Heart right ventricle (tissue), 16 donors: ENCODE results near the gene FBXO21. TPM values are rescaled to one million over a fixed set of nuclear protein-coding genes. Genes with fewer than 3 reads are reported as not detected.
"Not testable (repeated sequence)": the region's sequence is repeated elsewhere in the genome, so short reads cannot be mapped to it uniquely, and the experiment has no call there.

Experiments used
- ATAC-seq, 8 donors: fragments of 200-7000 bp; cut with Tn5 transposase; one replicate each; pipeline ENCODE4 v1.9.1; 2020; ENCODE audit warnings: mild to moderate bottlenecking in 8 of 8, moderate library complexity in 8 of 8, moderate number of reproducible peaks in 1 of 8
- DNase-seq, 2 donors: peaks; one replicate each; pipeline ENCODE4 v3.0.0-alpha.2; 2020
- H3K27ac ChIP-seq, 10 donors: fragments of 200-600 bp; sonication (generic) in 2 of 10; one replicate each; pipeline versions ENCODE4 v1.5.0 to v1.8.0; 2020 to 2022; ENCODE audit warnings: mild to moderate bottlenecking in 3 of 10
- H3K27me3 ChIP-seq, 7 donors: fragments of 200-600 bp; one replicate each; pipeline ENCODE4 v1.8.0; 2021 to 2022; ENCODE audit warnings: mild to moderate bottlenecking in 2 of 7
- H3K36me3 ChIP-seq, 9 donors: fragments of 200-600 bp; sonication (generic) in 1 of 9; one replicate each; pipeline versions ENCODE4 v1.5.0 to v1.8.0; 2020 to 2022; ENCODE audit warnings: mild to moderate bottlenecking in 2 of 9
- H3K4me1 ChIP-seq, 9 donors: fragments of 200-600 bp; sonication (generic) in 1 of 9; one replicate each; pipeline versions ENCODE4 v1.5.0 to v1.8.0; 2020 to 2022; ENCODE audit warnings: mild to moderate bottlenecking in 4 of 9
- H3K4me3 ChIP-seq, 10 donors: fragments of 200-600 bp; sonication (generic) in 2 of 10; one replicate each; pipeline versions ENCODE4 v1.5.0 to v1.8.0; 2020 to 2022; ENCODE audit warnings: mild to moderate bottlenecking in 7 of 10, moderate library complexity in 2 of 10
- H3K9me3 ChIP-seq, 11 donors: fragments of 200-600 bp in 10 of 11; sonication (generic) in 2 of 11; one replicate each; pipeline versions ENCODE4 v1.5.0 to v1.8.0; 2013 to 2022; ENCODE audit warnings: mild to moderate bottlenecking in 2 of 11, control low read depth in 1 of 11, moderate library complexity in 1 of 11
- CTCF ChIP-seq, 9 donors: fragments of 200-600 bp; sonication (generic) in 2 of 9; IDR thresholded peaks; one replicate each; pipeline versions ENCODE4 v1.5.0 to v1.8.0; 2021 to 2022; ENCODE audit warnings: antibody characterized with exemption in 9 of 9, mild to moderate bottlenecking in 5 of 9, moderate library complexity in 1 of 9
- WGBS, 2 donors: extraction: QIAGEN DNeasy Blood & Tissue Kit; methylation state at CpG; one replicate each; pipeline ENCODE4 v1.1.7; 2013; ENCODE audit warnings: inconsistent platforms in 1 of 2; 5-methylcytosine and 5-hydroxymethylcytosine counted together
- intact Hi-C, 10 donors: fragments of 100-400 bp; cut with DNase I; formaldehyde crosslinking; loops; one replicate each; pipeline versions ENCODE4 v1.11.1 to v1.14.2; 2022
- polyA plus RNA-seq, 2 donors: library from polyadenylated mRNA; stranded (reverse); fragments of 200-250 nt; gene quantifications; one replicate each; pipeline ENCODE4 v1.2.3, GENCODE V29; 2013
- total RNA-seq, 10 donors: library from RNA; stranded (reverse); fragmentation: NEBNext Ultra II Directional in 3 of 10; extraction: Animal tissue kit (Norgen Biotek cat#: 25700) in 3 of 10; gene quantifications; one replicate each; pipeline versions ENCODE4 v1.2.1 to v1.2.4, GENCODE V29; 2021 to 2023
- donor health status: Arrhythmogenic right ventricular cardiomyopathy.
- donor health status: ischemic (EF 13 %, LVEDD 7.1; RV severe dilation, severe dysfunction).
- donor health status: healthy with polysubstance abuse.
- donor health status: DM: no; HTN: yes; CAD: no.
- donor health status: DM: no; HTN: no; CAD: no.
- donor health status: ischemic (EF 25% LVEDD 6.9; RV normal size, moderate dysfunction).
- donor health status: ischemic (EF 25% LVEDD 5.7; RV mildly dilated, moderate dysfunction).
- donor health status: healthy.
- donor health status: DM: yes; HTN: yes; CAD: no.
- donor health status: Ischemic cardiomyopathy.
- donor health status: ischemic (EF 35%, LVEDD 5.7; RV mildly dilated, moderate dysfunction).
- donor health status: nonischemic (EF 11% LVEDD 7.7; RV severe dilation, severe dysfunction).
- donor health status: DM: yes; HTN: yes; CAD: no.
- donor health status: PGD.
- donor health status: ischemic (EF 29% LVEDD 5.4; RV normal size, mild dysfunction).
- donor health status: nonischemic (EF 23%, LVEDD 6.1; RV moderate dilation, normal function).

FBXO21 gene
- total and polyA plus RNA-seq, 12 donors, result 10.2 to 75.1 (median 47.6) TPM

GRCh38 chr12:117202033-117202432 lies 11.8 kb upstream of the FBXO21 start:
- Histone ChIP-seq H3K4me1 (no peaks in the 10 kb centered on the region), H3K27ac (no peak overlapping the region), H3K9me3 (no peaks in the 10 kb centered on the region), H3K27me3 (peaks cover 0 to 60% (median 1%) of the 10 kb centered on the region in 7 donors), H3K4me3 (no peak overlapping the region), H3K36me3 (no peaks in the 10 kb centered on the region)
- 87 to 92% methylated on average over 9 of the region's 9 CpGs for WGBS, 2 donors
- DNase-seq, result no peak
- no peak for ATAC-seq
- intact Hi-C loops, result no loop called here
- TF ChIP-seq CTCF (IDR thresholded peaks at IDR 0.05), result no peak

DNA sequence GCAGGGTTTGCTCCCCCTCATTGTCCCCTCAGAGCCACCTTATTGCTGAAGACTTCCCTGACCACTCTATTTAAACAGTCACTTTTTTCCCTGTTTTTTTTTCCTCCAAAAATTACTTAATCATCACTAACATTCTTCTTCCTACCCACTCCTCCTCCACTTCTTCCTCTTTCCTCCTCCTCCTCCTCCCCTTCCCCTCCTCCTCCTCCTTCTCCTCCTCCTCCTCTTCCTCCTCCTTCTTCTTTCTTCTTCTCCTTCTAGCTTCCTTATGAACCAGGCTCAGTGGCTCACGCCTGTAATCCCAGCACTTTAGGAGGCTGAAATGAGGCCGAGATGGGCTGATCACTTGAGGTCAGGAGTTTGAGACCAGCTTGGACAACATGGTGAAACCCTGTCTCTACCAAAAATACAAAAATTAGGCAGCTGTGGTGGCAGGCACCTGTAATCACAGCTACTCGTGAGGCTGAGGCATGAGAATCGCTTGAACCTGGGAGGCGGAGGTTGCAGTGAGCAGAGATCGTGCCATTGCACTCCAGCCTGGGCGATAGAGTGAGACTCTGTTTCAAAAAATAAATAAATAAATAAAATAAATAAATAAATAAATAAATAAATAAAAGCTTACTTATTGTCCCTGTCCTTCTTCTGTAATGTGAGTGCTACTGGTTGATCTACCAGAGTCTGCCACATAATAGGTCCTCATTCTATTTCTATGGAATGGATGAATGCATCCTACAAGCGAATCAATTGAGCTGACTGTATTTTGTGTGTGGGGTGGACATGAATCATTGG lies 9.9 kb upstream of the FBXO21 start:
- 87 to 89% methylated on average over 8 of the region's 8 CpGs for WGBS, 2 donors
- DNase-seq, H3K36me3 ChIP-seq, H3K9me3 ChIP-seq, ATAC-seq, H3K4me1 ChIP-seq, H3K4me3 ChIP-seq, H3K27ac ChIP-seq: not testable (repeated sequence)
- intact Hi-C loops, result loop anchor here in 1 of 10 donors (2.0 kb wide), 1 partner anchor 71 kb away; no protein-coding TSS in a partner anchor
- peaks cover 0 to 47% (median 0%) of the 10 kb centered on the region in 7 donors for H3K27me3 ChIP-seq

GRCh38 chr12:117196334-117196733 lies 6.1 kb upstream of the FBXO21 start:
- H3K27me3 ChIP-seq, result peaks cover 0 to 17% (median 0%) of the 10 kb centered on the region in 7 donors
- ATAC-seq, H3K36me3 ChIP-seq, H3K9me3 ChIP-seq, H3K27ac ChIP-seq, H3K4me3 ChIP-seq, intact Hi-C loops, H3K4me1 ChIP-seq, DNase-seq: not testable (repeated sequence)
- WGBS, 2 donors, result 92 to 93% methylated on average over 6 of the region's 6 CpGs

- H3K4me3 ChIP-seq, DNase-seq, H3K9me3 ChIP-seq, H3K27ac ChIP-seq, H3K36me3 ChIP-seq, H3K4me1 ChIP-seq, ATAC-seq, intact Hi-C loops: not testable (repeated sequence)
- H3K27me3 ChIP-seq, result peaks cover 0 to 13% (median 0%) of the 10 kb centered on the region in 7 donors
- 84 to 92% methylated on average over 9 of the region's 9 CpGs for WGBS, 2 donors
Observed at GRCh38 chr12:117195027-117195426, 4.8 kb upstream of the FBXO21 start.

DNA sequence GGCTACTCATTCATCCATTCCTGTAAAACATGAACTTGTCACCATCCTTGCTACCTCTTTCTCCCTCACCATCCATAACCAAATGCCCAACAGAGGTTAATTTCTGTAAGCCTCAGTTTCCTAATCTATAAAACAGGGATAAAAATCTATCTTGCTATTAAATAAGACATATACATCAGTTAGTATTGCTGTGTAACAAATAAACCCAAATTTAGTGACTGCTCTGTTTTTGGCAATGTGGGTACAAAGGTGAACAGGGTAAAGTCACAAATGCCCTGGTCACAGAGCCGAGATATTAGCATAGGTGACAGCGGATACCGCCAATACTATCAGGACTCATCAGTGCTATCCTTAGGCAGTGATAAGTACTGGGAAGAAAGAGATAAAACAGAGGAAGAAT lies 3.6 kb upstream of the FBXO21 start:
- no peak for ATAC-seq
- H3K9me3 ChIP-seq, result peaks cover 0 to 6% (median 0%) of the 10 kb centered on the region in 11 donors
- no peak overlapping the region for H3K27ac ChIP-seq
- H3K4me1 ChIP-seq, result peaks cover 0 to 17% (median 9%) of the 10 kb centered on the region in 9 donors
- no peak overlapping the region for H3K4me3 ChIP-seq
- TF ChIP-seq CTCF (IDR thresholded peaks at IDR 0.05), result no peak
- no peak for DNase-seq
- peaks cover 0 to 12% (median 0%) of the 10 kb centered on the region in 7 donors for H3K27me3 ChIP-seq
- 94 to 97% methylated on average over 3 of the region's 3 CpGs for WGBS, 2 donors
- no peaks in the 10 kb centered on the region for H3K36me3 ChIP-seq
- intact Hi-C loops, result no loop called here

DNA sequence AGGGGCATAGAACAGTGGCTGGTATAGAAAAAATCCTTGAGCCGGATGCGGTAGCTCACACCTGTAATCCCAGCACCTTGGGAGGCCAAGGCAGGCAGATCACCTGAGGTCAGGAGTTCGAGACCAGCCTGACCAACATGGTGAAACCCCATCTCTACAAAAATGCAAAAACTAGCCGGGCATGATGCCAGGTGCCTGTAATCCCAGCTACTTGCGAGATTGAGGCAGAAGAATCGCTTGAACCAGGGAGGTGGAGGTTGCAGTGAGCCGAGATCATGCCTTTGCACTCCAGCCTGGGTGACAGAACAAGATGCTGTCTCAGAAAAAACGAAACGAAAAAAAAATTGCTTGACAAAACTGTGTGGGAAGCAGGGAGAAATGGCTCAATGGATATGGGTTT lies 2.3 kb upstream of the FBXO21 start:
- H3K27me3 ChIP-seq, ATAC-seq, H3K9me3 ChIP-seq, H3K4me3 ChIP-seq, DNase-seq, intact Hi-C loops, H3K27ac ChIP-seq: not testable (repeated sequence)
- 89 to 90% methylated on average over 9 of the region's 9 CpGs for WGBS, 2 donors
- Histone ChIP-seq H3K4me1 (peaks cover 0 to 25% (median 13%) of the 10 kb centered on the region in 9 donors), H3K36me3 (peaks cover 0 to 10% (median 0%) of the 10 kb centered on the region in 9 donors)
